NT2/D1 (cell line): ENCODE data around the gene CARD9.

Experiments
- YY1 ChIP-seq: IDR thresholded peaks from 2 replicates; pipeline ENCODE4 v1.6.1; 2011; ENCODE audit not compliant: insufficient read length, insufficient read depth
- ZNF274 ChIP-seq: IDR thresholded peaks from 2 replicates; pipeline ENCODE4 v1.6.1; 2011; ENCODE audit warnings: mild to moderate bottlenecking, low read depth, low read length

- TF ChIP-seq YY1 (no peak), ZNF274 (no peak)
Measured at GRCh38 chr9:136321561-136321960, 51.9 kb downstream of the CARD9 start.
